Measurements from ENCODE around the gene CMTM8.

The CMTM8 gene

DNA sequence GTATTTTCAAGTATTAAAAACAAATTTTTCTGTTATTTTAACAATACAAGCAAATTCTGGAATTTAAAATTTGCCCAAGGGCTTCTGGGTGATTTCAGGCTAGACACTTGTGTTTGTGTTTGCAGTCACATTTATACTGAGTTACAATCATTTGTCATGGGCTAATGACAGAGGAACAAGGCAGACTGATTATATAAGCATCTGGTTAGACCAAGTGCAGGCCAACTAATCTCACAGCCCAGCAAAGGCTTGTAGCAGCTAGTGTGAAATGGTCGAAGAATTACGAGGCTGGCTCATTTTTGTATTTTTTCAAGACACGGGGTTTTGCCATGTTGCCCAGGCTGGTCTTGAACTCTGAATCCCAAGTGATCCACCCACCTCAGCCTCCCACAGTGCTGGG, 52.1 kb downstream of the CMTM8 start:
- no peak for TF ChIP-seq POLR2AphosphoS5 (IDR thresholded peaks at IDR 0.05; ENCODE audit: low read depth, low read length)
- TF ChIP-seq, protein P1, sequence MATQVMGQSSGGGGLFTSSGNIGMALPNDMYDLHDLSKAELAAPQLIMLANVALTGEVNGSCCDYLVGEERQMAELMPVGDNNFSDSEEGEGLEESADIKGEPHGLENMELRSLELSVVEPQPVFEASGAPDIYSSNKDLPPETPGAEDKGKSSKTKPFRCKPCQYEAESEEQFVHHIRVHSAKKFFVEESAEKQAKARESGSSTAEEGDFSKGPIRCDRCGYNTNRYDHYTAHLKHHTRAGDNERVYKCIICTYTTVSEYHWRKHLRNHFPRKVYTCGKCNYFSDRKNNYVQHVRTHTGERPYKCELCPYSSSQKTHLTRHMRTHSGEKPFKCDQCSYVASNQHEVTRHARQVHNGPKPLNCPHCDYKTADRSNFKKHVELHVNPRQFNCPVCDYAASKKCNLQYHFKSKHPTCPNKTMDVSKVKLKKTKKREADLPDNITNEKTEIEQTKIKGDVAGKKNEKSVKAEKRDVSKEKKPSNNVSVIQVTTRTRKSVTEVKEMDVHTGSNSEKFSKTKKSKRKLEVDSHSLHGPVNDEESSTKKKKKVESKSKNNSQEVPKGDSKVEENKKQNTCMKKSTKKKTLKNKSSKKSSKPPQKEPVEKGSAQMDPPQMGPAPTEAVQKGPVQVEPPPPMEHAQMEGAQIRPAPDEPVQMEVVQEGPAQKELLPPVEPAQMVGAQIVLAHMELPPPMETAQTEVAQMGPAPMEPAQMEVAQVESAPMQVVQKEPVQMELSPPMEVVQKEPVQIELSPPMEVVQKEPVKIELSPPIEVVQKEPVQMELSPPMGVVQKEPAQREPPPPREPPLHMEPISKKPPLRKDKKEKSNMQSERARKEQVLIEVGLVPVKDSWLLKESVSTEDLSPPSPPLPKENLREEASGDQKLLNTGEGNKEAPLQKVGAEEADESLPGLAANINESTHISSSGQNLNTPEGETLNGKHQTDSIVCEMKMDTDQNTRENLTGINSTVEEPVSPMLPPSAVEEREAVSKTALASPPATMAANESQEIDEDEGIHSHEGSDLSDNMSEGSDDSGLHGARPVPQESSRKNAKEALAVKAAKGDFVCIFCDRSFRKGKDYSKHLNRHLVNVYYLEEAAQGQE (IDR thresholded peaks at IDR 0.05; ENCODE audit: insufficient read depth in 1 of 2, low read depth in 2 of 2, low read length in 2 of 2): no peak
- TF ChIP-seq SIN3A (IDR thresholded peaks at IDR 0.05; ENCODE audit: borderline replicate concordance, insufficient read depth, low read length): no peak
- no peak for TF ChIP-seq FOXP2 (optimal IDR thresholded peaks at IDR 0.05; ENCODE audit: borderline replicate concordance, extremely low read depth, extremely low read length, insufficient read depth)
- TF ChIP-seq TAF1 (IDR thresholded peaks at IDR 0.05; ENCODE audit: borderline replicate concordance, insufficient read depth, low read length): no peak

DNA sequence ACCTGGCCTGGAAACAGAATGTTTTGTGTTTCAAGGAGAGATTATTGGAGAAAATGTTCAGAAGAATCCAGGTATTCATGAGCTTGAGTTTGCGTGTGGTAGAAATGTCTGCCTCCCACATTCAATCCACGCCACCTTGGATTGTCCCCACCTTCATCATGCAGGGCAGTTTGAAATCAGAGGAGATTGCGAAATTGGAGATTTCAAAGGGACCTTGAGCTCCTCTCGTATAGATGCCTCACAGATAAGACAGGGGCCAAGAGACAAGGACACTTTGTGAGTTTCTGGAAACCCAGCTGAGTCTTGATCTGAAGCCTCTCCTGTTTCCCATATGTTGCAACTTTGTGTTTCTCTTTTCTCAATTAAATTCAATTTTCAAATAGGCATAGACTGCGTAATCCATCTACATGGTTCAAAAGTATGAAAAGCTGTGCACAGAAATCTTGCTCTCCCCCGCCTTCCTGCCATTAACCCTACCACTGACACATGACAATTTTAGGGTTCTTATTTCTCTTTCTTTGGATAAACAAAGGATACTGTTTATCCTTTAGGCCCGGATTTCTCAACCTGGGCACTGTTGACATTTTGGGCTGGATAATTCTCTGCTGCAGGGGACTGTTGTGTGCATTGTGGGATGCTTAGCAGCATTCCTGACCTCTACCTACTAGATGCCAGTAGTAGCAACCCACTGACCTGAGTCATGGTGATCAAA, 53.8 kb downstream of the CMTM8 start:
- TF ChIP-seq FOXP2 (optimal IDR thresholded peaks at IDR 0.05; ENCODE audit: borderline replicate concordance, extremely low read depth, extremely low read length, insufficient read depth): no peak
- TF ChIP-seq POLR2AphosphoS5 (IDR thresholded peaks at IDR 0.05; ENCODE audit: low read depth, low read length): no peak
- no peak for TF ChIP-seq TAF1 (IDR thresholded peaks at IDR 0.05; ENCODE audit: borderline replicate concordance, insufficient read depth, low read length)
- TF ChIP-seq, protein P1 (IDR thresholded peaks at IDR 0.05; ENCODE audit: insufficient read depth in 1 of 2, low read depth in 2 of 2, low read length in 2 of 2): no peak
- TF ChIP-seq SIN3A (IDR thresholded peaks at IDR 0.05; ENCODE audit: borderline replicate concordance, insufficient read depth, low read length): no peak

DNA sequence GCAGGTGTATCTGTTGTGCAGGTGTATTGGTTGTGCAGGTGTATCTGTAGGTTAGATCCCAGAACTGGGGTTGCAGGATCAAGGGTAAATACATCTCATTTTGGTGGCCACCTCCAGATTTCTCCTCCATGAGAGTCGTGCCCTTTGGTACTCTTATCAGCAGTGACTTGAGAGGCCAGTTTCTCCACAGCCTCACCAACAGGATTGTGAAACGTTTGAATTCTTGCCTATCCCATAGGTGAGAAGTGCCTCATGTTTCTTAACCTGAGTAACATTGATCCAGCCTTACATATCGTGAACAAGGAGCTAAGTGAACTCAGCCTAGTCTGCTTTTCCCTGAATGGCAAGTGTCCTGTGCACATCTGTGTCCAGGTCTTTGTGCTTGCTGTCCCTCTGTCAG, 55.4 kb downstream of the CMTM8 start:
- TF ChIP-seq, protein P1 (IDR thresholded peaks at IDR 0.05; ENCODE audit: insufficient read depth in 1 of 2, low read depth in 2 of 2, low read length in 2 of 2): no peak
- TF ChIP-seq POLR2AphosphoS5 (IDR thresholded peaks at IDR 0.05; ENCODE audit: low read depth, low read length) (no peak), SIN3A (IDR thresholded peaks at IDR 0.05; ENCODE audit: borderline replicate concordance, insufficient read depth, low read length) (no peak), TAF1 (IDR thresholded peaks at IDR 0.05; ENCODE audit: borderline replicate concordance, insufficient read depth, low read length) (no peak), FOXP2 (optimal IDR thresholded peaks at IDR 0.05; ENCODE audit: borderline replicate concordance, extremely low read depth, extremely low read length, insufficient read depth) (no peak)

DNA sequence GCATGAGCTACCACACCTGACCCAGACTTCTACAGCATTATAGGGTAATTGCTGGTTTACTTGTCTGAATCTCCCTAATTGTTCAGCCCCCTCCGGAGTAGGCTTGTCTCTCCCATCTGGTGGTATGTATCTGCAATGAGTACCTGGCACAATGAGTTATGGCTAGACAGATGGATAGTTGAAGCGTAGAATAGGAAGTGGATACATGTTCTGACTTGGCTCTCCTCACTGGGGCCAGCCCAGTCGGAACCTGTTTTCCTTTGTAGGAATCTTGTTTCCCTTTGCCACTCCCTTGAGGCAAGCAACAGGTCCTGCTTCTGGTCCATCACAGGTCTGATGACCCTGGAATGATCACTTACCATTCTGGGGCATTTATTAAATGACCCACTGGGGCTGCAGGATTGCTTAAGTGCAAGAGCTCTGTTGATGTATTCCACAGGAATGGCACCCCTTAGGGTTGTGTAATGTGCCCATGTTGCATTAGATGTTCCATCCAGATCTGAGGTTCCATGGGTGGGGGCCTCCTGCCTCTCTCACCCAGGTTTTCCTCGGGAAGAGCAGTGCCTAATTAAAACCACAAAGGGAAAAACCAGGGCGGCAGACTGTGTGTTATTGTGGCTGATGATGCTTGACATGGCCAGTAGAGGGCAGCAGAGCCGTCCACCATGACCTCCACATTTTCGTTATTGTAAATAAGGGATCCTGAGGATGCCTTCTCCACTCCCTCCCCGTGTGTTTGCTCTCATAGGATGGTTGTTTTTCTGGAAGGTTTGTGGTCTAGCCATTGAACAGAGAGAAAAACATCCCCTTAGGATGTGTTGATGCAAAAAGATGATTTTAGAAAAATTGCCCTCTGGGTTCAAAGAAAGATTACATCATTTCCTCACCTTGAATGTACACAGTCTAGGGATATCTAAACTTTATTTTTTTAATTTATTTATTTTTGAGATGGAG, 58.0 kb downstream of the CMTM8 start:
- TF ChIP-seq FOXP2 (optimal IDR thresholded peaks at IDR 0.05; ENCODE audit: borderline replicate concordance, extremely low read depth, extremely low read length, insufficient read depth) (no peak), TAF1 (IDR thresholded peaks at IDR 0.05; ENCODE audit: borderline replicate concordance, insufficient read depth, low read length) (no peak), POLR2AphosphoS5 (IDR thresholded peaks at IDR 0.05; ENCODE audit: low read depth, low read length) (no peak), SIN3A (IDR thresholded peaks at IDR 0.05; ENCODE audit: borderline replicate concordance, insufficient read depth, low read length) (no peak)
- TF ChIP-seq, protein P1 (IDR thresholded peaks at IDR 0.05; ENCODE audit: insufficient read depth in 1 of 2, low read depth in 2 of 2, low read length in 2 of 2): no peak
